C4-2B (cell line): ENCODE data around the gene GRK5.

Experiments
- CTCF ChIP-seq: fragments of 450-650 bp; conservative IDR thresholded peaks from 2 replicates; pipeline ENCODE4 v1.5.1; 2017; ENCODE audit warnings: mild to moderate bottlenecking
- ZFX ChIP-seq: fragments of 450-650 bp; IDR thresholded peaks from 2 replicates; pipeline ENCODE4 v1.6.1; 2017

- TF ChIP-seq CTCF (no peak), ZFX (no peak)
These were observed 40.8 kb downstream of the GRK5 start for GRCh38 chr10:119248184-119248583.
